HG03095 (cell line): ENCODE results near the gene ATP13A2.

Experiments used
- ATAC-seq: cut with Tn5 transposase; IDR thresholded peaks from one replicate; pipeline ENCODE4 v1.9.1; 2021; ENCODE audit warnings: moderate library complexity; ENCODE audit not compliant: unreplicated experiment

Gene ATP13A2, protein sequence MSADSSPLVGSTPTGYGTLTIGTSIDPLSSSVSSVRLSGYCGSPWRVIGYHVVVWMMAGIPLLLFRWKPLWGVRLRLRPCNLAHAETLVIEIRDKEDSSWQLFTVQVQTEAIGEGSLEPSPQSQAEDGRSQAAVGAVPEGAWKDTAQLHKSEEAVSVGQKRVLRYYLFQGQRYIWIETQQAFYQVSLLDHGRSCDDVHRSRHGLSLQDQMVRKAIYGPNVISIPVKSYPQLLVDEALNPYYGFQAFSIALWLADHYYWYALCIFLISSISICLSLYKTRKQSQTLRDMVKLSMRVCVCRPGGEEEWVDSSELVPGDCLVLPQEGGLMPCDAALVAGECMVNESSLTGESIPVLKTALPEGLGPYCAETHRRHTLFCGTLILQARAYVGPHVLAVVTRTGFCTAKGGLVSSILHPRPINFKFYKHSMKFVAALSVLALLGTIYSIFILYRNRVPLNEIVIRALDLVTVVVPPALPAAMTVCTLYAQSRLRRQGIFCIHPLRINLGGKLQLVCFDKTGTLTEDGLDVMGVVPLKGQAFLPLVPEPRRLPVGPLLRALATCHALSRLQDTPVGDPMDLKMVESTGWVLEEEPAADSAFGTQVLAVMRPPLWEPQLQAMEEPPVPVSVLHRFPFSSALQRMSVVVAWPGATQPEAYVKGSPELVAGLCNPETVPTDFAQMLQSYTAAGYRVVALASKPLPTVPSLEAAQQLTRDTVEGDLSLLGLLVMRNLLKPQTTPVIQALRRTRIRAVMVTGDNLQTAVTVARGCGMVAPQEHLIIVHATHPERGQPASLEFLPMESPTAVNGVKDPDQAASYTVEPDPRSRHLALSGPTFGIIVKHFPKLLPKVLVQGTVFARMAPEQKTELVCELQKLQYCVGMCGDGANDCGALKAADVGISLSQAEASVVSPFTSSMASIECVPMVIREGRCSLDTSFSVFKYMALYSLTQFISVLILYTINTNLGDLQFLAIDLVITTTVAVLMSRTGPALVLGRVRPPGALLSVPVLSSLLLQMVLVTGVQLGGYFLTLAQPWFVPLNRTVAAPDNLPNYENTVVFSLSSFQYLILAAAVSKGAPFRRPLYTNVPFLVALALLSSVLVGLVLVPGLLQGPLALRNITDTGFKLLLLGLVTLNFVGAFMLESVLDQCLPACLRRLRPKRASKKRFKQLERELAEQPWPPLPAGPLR

DNA sequence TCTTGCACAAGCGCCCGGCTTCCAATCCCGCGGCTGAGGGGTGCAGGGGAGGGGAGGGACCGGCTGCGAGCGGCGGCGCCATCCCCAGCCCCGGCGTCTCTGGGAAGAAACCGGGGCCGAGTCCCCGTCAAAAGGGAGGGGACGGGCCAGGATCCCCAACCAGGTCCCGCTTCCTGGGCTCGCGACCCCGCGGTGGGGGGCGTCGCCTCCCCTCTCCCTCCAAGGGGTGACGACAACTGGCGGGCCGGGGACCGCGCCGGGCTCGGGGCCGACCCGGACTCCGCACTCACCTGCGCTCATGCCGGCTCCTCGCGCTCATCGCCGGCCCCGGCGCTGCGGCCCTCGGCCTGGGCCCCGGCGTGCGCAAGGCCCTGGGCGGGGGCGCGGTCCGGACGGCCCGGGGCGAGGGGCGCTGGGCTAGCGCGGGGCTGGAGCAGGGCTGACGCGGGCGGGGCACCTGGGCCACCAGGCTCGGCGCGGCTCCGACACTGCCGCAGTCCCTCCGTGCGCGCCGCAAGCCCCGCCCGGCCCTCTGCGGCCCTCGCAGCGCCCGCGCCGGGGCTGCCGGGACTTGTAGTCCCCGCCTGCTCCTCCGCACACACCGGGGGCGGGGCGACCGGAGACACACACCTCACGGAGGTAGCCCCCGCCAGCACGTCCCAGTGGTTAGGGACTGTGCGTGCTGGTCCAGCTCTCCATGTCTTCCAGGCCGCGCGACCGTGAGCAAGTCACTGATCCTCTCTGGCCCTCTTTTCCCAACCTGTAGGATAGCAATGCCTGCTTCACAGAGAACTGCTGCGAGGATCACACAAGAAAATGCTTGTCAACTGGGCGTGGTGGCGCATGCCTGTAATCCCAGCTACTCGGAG, at the start of gene ATP13A2:
Gene ATP13A2, minus strand, starts transcription at position 490 of the 869 bp plus-strand sequence. Its CDS starts 190 bp downstream, at position 300.
- ATAC-seq: peak; percentile 91

DNA sequence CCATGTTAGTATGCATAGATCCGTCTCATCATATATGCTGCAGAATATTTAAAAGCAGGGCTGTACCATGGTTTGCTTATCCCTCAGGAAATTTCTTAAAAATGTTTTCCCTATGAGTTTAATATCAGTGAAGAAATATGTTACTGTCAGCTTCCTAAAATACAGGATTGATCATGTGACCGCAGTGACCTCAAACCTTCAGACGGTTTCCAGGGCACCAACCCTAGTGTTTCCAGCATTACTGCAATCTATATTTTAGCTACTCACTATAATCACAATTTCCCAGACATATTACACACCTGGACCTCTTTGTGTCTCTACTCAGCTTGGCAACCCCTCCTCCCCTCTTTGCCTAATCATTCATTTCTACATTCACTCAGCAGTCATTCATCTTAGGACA, 49.8 kb upstream of the ATP13A2 start:
- ATAC-seq: no peak

DNA sequence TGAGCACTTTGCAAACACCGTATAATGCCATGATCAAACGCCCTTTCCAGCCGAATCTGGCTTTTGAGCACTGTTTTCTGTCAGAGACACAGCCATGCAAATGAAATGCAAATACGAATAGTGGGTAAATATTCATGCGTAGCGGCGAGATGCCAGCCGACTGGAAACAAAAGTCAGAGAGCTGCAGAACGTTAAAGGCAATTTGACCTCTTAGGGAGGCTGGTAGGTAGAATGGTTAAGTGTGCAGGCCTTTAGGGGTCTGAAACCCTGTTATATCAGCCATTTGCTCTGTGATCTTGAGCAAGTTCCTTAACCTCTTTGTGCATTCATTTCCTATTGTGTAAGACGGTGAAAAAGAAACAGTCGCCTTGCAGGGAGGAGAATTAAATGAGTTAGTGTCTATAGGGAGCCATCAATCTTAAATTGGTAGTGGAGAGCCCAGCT, 48.6 kb upstream of the ATP13A2 start:
- ATAC-seq: no peak

DNA sequence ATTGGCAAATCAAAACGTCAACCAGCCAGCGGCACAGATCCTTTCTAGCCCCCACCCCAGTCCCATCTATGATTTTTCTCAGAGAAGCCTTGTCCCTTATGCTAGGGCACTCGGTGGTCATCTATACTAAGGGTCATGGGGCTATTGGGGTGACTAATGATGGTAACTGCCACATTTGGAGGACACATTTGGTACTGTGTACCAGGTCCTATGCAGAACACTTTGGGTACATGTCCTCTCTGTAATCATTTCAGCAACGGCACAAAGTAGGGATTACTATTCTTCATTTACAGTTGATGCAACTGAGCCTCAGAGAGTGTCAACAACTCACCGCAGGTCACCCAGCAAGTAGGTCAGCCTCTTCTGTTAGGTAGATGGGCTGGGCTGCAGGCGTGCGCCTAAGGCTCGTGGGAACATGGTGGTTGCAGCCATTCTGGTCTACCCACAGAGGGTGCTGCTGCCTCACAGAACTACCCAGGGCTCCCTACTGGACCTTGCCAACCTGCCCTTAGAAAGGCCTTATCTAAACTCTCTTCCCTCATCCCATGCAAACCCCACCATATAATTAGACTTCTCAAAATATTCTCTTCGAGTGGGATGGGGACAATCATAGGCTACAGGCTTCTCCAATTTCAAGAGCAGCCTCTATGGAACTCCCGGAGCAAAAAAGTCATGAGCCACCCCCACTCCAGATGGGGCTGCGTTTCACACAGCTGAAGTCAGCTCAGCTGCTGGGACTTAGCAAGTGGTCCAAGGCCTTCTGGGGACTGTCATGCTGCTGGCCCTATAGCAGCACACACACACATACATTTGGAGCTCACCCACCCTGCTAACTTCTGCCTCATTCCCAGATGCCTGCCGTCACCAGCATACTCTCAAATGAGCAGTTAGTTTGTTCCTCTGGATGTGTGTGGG, 47.9 kb upstream of the ATP13A2 start:
- no peak for ATAC-seq

- no peak for ATAC-seq
Observed at GRCh38 chr1:17056551-17056950, 44.8 kb upstream of the ATP13A2 start.

- ATAC-seq: no peak
Observed at GRCh38 chr1:17055801-17056200, 44.1 kb upstream of the ATP13A2 start.

GRCh38 chr1:17053685-17054410, 42.1 kb upstream of the ATP13A2 start, which contains the start of gene SDHB:
Gene SDHB, minus strand, starts transcription at chr1:17054032. Its CDS starts 13 bp downstream, at chr1:17054019.
- ATAC-seq: peak; percentile 89

DNA sequence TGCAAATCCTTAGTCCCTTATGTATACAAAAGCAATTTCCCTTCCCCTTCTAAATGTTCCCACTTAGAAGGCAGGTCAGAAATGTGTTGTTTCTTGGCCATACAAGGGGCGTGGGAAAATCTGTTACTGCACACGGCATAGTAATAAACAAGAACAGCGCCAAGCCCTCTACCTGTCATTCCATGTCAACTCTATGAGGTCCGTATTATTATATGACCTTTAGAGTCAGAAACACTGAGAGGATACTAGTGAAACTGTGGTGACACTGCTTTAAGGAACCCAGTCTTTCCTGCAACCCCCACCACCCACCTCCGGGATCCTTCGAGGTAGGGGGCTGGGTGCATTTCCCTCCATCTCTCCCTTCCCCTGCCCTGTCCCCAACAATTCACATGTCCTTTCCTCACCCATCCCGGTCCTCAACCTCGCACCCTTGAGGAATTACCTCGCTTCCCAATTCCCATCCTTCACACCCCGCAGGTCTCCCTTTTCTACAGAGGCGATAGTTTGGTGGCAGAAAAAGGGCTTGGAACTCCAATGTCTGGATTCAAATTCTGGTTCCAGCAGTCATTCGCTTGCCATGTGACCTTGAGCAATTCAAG, 41.5 kb upstream of the ATP13A2 start:
- no peak for ATAC-seq

DNA sequence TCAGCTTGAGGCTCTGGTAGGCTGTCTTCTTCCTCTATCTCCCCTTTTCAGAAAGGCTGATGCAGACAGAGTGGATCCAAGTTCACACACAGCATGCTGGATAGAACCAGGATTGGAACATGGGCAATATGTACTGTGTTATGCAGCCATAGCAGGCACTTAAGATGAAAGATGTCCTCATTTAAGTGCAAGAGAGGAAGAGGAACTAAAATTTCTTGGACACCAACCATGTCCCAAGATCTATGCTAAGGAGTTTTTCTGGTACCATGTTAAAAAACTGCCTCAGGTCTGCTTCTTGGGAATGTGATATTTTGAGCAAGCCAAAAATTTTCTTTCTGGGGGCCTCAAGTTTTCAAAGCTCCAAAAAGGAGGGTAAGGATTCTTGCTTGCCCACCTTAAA, 40.9 kb upstream of the ATP13A2 start:
- ATAC-seq: no peak

DNA sequence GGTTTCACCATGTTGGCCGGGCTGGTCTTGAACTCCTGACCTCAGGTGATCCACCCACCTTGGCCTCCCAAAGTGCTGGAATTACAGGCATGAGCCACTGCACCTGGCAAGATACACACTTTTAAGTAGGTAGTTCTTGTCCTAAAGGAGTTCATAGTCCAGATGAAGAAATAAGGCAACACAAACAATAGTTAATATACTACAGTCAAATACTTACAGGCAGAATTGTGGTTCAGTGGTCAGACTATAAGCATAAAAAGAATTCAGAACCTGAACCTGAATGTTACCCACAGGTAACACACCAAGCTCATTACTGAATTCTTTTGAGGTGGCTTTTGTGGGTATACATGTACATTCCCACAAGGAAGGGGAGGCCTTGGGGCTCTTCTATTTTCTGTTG, 40.3 kb upstream of the ATP13A2 start:
- ATAC-seq: no peak

DNA sequence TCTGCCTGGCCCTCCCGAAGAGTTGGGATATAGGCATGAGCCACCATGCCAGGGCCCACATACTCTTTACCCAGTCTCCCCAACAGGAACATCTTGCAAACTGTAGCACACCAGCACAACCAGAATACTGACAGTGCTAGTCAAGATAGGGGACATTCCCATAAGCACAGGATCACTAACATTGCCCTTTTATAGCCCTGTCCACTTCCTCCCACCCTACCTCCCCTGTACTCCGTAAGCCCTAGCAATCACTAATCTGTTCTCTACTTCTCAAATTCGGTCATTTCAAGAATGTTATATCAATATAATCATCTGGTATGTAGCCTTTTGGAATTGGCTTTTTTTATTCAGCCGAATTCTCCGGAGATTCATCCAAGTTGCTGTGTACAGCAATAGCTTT, 36.2 kb upstream of the ATP13A2 start:
- ATAC-seq: no peak

DNA sequence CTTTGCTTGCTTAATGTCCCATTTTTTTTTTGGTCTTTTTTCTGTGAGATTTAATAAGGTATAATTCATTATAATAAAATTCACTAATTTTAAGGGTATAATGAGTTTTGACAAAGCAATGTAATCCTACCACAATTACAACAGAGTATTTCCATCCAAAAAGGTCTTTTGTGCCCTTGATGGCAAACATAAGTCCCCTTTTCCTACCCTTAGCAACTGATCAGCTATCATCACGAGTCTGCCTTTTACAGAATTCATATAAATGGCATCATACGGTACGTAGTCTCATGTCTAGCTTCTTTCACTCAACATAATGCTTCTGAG, 34.6 kb upstream of the ATP13A2 start:
- ATAC-seq: no peak

DNA sequence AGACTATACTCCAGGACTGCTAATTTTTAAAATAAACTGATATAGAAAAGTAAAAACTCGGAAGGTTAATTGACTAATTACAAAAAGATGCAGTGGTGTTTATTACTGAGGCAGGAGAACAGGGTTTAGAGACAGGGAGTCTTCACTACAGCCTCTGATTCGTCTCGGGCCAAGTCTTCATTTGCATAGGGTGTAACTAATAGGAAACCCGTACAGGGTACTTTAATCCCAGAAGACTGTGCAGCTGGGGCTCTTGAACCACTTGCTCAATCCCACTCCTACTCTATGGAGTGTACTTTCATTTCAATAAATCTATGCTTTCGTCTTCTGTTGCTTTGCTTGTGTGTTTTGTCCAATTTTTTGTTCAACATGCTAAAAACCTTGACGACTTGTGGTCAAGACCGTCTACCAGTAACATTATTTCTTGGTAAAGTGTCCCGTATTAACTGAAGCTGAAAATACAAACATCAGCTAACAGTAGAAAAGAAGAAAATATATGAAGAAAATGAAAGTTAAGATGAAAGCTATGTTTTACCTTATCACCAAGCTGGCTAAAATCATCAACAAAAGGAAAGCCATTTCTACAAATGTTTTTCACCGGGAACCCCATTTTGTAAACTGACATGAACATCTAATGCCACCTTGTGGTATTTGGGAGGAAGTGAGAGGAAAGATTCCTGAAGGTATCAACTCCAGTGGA, 34.1 kb upstream of the ATP13A2 start:
- ATAC-seq: no peak

- ATAC-seq: no peak
Observed at GRCh38 chr1:17045150-17045549, 33.4 kb upstream of the ATP13A2 start.

DNA sequence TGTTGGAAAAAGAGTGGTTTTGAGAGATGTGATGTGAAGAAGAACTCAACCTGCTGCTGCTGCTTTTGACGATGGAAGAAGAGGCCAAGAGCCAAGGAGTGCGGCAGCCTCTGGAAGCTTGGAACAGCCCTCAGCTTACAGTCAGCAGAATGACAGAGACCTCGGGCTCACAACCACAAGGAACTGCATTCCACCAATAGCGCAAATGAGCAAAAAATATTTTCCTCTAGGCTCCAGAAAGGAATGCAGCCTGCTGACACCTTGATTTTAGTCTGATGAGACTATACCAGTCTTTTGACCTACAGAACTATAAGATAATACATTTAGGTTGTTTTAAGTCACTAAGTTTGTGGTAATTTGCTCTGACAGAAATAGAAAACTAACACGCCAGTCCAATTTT, 31.9 kb upstream of the ATP13A2 start:
- ATAC-seq: no peak

DNA sequence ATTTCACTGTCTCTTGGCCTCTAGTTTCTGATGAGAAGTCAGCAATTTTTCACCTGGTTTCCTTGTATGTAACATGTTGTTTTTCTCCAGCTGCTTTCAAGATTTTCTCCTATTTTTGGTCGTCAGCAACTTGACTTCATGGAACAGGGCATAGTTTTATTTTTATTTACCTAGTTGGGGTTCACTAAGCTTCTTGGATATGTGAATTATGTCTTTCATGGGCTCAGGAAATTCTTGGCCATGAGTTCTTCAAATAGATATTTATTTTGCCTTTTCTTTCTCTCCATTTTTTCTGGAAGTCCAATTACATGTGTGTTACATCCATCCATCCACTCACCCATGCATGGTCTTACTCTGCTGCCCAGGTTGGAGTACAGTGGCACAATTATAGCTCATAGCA, 28.4 kb upstream of the ATP13A2 start:
- ATAC-seq: no peak

DNA sequence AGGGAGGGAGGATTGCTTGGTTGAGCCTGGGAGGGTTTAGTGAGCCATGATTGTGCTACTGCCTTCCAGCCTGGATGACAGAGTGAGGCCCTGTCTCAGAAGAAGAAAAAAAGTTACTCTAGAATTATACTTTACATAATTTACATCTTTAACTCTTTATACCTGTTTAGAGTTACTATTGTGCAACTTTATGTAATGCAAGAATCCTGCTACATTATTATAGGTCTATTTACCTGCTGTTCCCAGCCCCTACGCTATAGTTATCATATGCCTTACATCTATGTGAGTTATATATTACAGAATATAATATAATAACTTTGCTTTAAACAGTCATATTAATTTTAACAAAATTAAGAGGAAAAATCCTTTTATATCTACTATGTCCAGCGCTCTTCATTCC, 27.8 kb upstream of the ATP13A2 start:
- no peak for ATAC-seq

DNA sequence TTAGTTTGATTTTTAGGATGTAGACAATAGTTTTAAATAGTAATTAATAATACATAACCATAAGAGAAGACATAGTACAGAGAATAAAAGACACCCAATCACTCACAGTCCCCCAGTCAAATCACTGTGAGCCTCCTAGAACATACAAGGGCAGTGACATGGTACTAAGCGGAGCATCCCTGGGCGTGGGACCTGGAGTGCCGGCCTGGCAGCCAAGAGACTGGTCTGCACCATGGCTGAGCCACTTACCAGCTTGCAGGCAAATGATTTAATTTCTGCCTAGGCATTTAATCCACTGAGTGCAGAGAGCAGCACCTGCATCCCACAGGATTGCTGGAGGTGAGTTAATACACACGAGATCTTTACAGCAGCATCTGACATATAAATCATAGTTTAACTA, 21.8 kb upstream of the ATP13A2 start:
- no peak for ATAC-seq
